Adrenal gland (tissue), 5 donors: ENCODE data around the gene FGD2.

Experiments used
- CTCF ChIP-seq, 6 experiments: fragments of 450-650 bp in 4 of 6; fragments of 200-600 bp in 2 of 6; sonication (generic) in 1 of 6; IDR thresholded peaks; 1 replicate in 5 of 6; 2 replicates in 1 of 6; pipeline versions ENCODE4 v1.5.1 to v1.8.0; 2016 to 2021; ENCODE audit warnings: antibody characterized with exemption in 6 of 6, mild to moderate bottlenecking in 2 of 6, moderate library complexity in 1 of 6
- POLR2A ChIP-seq, 2 donors: fragments of 450-650 bp; IDR thresholded peaks; one replicate each; pipeline ENCODE4 v1.6.1; 2017; ENCODE audit warnings: antibody characterized with exemption in 2 of 2, mild to moderate bottlenecking in 2 of 2, moderate library complexity in 1 of 2
- donor health status: DM: no; HTN: no; CAD: no.

- TF ChIP-seq CTCF (IDR thresholded peaks at IDR 0.05) (peak; percentile 50 to 90 (median 80)), POLR2A (IDR thresholded peaks at IDR 0.05) (no peak)
These were observed 24.0 kb downstream of the FGD2 start for GRCh38 chr6:37029249-37029971.
